Thyroid gland (tissue), 4 donors: Measurements from ENCODE around the gene C11orf91.

Experiments
- CTCF ChIP-seq, 6 experiments: fragments of 200-600 bp in 3 of 6; fragments of 450-650 bp in 3 of 6; sonication (generic) in 3 of 6; IDR thresholded peaks; one replicate each; pipeline ENCODE4 v1.5.1; 2016 to 2019; ENCODE audit warnings: antibody characterized with exemption in 6 of 6, mild to moderate bottlenecking in 2 of 6, inconsistent platforms in 1 of 6, moderate library complexity in 1 of 6
- POLR2A ChIP-seq, 2 donors: fragments of 450-650 bp; IDR thresholded peaks; one replicate each; pipeline ENCODE4 v1.6.1; 2017; ENCODE audit warnings: antibody characterized with exemption in 2 of 2, mild to moderate bottlenecking in 2 of 2, moderate library complexity in 1 of 2

- no peak for TF ChIP-seq CTCF (IDR thresholded peaks at IDR 0.05)
- TF ChIP-seq POLR2A (IDR thresholded peaks at IDR 0.05) = no peak
These were observed 8.4 kb upstream of the C11orf91 start for GRCh38 chr11:33708985-33709384.
